Uterus (tissue), 4 donors: ENCODE data around the gene EIF4E1B. TPM values are rescaled to one million over a fixed set of nuclear protein-coding genes. Genes with fewer than 3 reads are reported as not detected.

Source experiments
- DNase-seq, 2 donors: peaks; one replicate each; pipeline ENCODE4 v3.0.0-alpha.2; 2019 to 2020
- H3K27ac ChIP-seq, 2 donors: fragments of 200-600 bp; sonication (generic); 1 replicate in 1 of 2; 2 replicates in 1 of 2; pipeline ENCODE4 v1.5.1; 2016 to 2018
- H3K27me3 ChIP-seq, 2 donors: fragments of 200-600 bp; sonication (generic); one replicate each; pipeline ENCODE4 v1.5.1; 2018 to 2019; ENCODE audit warnings: control low read depth in 1 of 2
- H3K36me3 ChIP-seq, 2 donors: fragments of 200-600 bp; sonication (generic); one replicate each; pipeline ENCODE4 v1.5.1; 2019; ENCODE audit warnings: control low read depth in 1 of 2
- H3K4me1 ChIP-seq, 2 donors: fragments of 200-600 bp; sonication (generic); one replicate each; pipeline ENCODE4 v1.5.1; 2018 to 2019; ENCODE audit warnings: control low read depth in 1 of 2
- H3K4me3 ChIP-seq, 2 donors: fragments of 200-600 bp; sonication (generic); 1 replicate in 1 of 2; 2 replicates in 1 of 2; pipeline ENCODE4 v1.5.1; 2018 to 2019; ENCODE audit warnings: mild to moderate bottlenecking in 1 of 2
- H3K9me3 ChIP-seq, 2 donors: fragments of 200-600 bp; sonication (generic); one replicate each; pipeline ENCODE4 v1.5.1; 2019; ENCODE audit warnings: control low read depth in 1 of 2
- CTCF ChIP-seq, 4 experiments: fragments of 200-600 bp in 2 of 4; fragments of 450-650 bp in 2 of 4; sonication (generic) in 2 of 4; IDR thresholded peaks; one replicate each; pipeline ENCODE4 v1.5.1; 2016 to 2019; ENCODE audit warnings: antibody characterized with exemption in 4 of 4, mild to moderate bottlenecking in 2 of 4, moderate library complexity in 1 of 4
- POLR2A ChIP-seq, 2 donors: fragments of 450-650 bp; IDR thresholded peaks; one replicate each; pipeline ENCODE4 v1.6.1; 2016; ENCODE audit warnings: antibody characterized with exemption in 2 of 2, mild to moderate bottlenecking in 1 of 2, moderate library complexity in 1 of 2
- intact Hi-C: fragments of 100-400 bp; cut with DNase I; formaldehyde crosslinking; loops from one replicate; pipeline ENCODE4 v1.15.1; 2023; ENCODE audit warnings: low total_unique reads
- total RNA-seq, 4 donors: library from RNA; depleted of rRNA in 3 of 4; stranded (reverse); fragments of >200 nt in 3 of 4; gene quantifications; one replicate each; pipeline versions ENCODE4 v1.1.0 to v1.2.4, GENCODE V29; 2014 to 2023
- donor health status: DM: yes; HTN: yes; CAD: no.

Gene EIF4E1B
- total RNA-seq, 4 donors from 2014 or later, result not detected

- Histone ChIP-seq H3K27ac (no peak overlapping the region), H3K27me3 (peaks cover 16 to 41% of the 10 kb centered on the region in 2 donors), H3K36me3 (no peaks in the 10 kb centered on the region), H3K4me1 (peaks cover 0 to 10% of the 10 kb centered on the region in 2 donors), H3K4me3 (no peak overlapping the region), H3K9me3 (no peaks in the 10 kb centered on the region)
- intact Hi-C loops, result no loop called here
- DNase-seq, result no peak
- no peak for TF ChIP-seq POLR2A (IDR thresholded peaks at IDR 0.05)
- no peak for TF ChIP-seq CTCF (IDR thresholded peaks at IDR 0.05)
Measured at GRCh38 chr5:176631383-176632200, 1.1 kb downstream of the EIF4E1B start.

DNA sequence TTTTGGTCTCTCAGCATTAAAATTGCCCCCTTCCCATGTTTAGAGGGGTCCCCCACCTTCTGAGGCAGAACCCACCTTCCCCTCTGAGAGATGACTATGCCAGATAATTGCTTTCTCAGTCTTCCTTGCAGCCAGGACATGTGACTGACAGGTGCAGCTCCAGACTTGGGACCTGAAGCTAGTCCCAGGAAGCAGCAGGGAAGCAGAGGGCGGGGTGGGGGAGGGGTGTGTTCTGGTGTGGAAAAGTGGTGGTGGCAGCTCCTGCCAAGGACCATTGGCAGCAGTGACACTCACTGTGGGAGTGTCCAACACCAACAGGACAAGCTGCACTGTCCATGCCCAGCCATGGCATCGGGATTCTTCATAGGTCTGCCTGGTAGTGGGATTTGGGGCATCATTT is 2.3 kb downstream of the EIF4E1B start:
- H3K27ac ChIP-seq, result no peak overlapping the region
- no peak for TF ChIP-seq CTCF (IDR thresholded peaks at IDR 0.05)
- no peak for TF ChIP-seq POLR2A (IDR thresholded peaks at IDR 0.05)
- intact Hi-C loops, result no loop called here
- no peak for DNase-seq
- peaks cover 0 to 10% of the 10 kb centered on the region in 2 donors for H3K4me1 ChIP-seq
- H3K4me3 ChIP-seq, result no peak overlapping the region
- no peaks in the 10 kb centered on the region for H3K36me3 ChIP-seq
- H3K27me3 ChIP-seq, result peaks cover 16 to 31% of the 10 kb centered on the region in 2 donors
- no peaks in the 10 kb centered on the region for H3K9me3 ChIP-seq

GRCh38 chr5:176633598-176633997 is 3.1 kb downstream of the EIF4E1B start:
- Histone ChIP-seq H3K27me3 (peaks cover 14 to 23% of the 10 kb centered on the region in 2 donors), H3K36me3 (no peaks in the 10 kb centered on the region), H3K4me3 (no peak overlapping the region), H3K4me1 (peaks cover 0 to 10% of the 10 kb centered on the region in 2 donors), H3K27ac (no peak overlapping the region), H3K9me3 (no peaks in the 10 kb centered on the region)
- DNase-seq, result no peak
- intact Hi-C loops, result no loop called here
- TF ChIP-seq CTCF (IDR thresholded peaks at IDR 0.05) (no peak), POLR2A (IDR thresholded peaks at IDR 0.05) (no peak)

GRCh38 chr5:176636426-176636825 is 6.0 kb downstream of the EIF4E1B start:
- Histone ChIP-seq H3K4me3 (no peak overlapping the region), H3K27ac (no peak overlapping the region), H3K27me3 (peaks cover 0 to 10% of the 10 kb centered on the region in 2 donors), H3K9me3 (no peaks in the 10 kb centered on the region), H3K4me1 (no peaks in the 10 kb centered on the region), H3K36me3 (no peaks in the 10 kb centered on the region)
- DNase-seq, result no peak
- intact Hi-C loops, result no loop called here
- TF ChIP-seq POLR2A (IDR thresholded peaks at IDR 0.05) (no peak), CTCF (IDR thresholded peaks at IDR 0.05) (no peak)

DNA sequence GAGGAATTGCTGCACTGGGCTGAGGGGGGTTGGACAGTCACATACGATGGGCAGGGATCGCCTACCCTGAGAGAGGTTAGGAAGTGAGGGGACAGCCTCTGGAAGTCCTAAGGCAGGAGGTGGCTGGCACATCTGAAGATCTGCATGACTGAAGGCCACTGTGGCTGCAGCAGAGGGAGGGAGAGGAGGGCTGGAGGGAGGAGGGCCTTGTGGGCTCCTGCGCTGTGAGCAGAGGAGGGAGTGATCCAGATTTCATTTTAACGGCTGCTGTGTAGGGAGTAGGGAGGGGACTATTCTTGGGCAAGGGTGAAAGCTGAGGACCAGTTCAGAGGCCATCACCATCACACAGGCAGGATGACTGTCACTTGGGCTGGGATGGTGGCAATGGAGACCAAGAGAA is 7.1 kb downstream of the EIF4E1B start:
- intact Hi-C loops, result no loop called here
- H3K27ac ChIP-seq, result no peak overlapping the region
- TF ChIP-seq POLR2A (IDR thresholded peaks at IDR 0.05), result no peak
- TF ChIP-seq CTCF (IDR thresholded peaks at IDR 0.05), result no peak

More for the DNA sequence above, 7.1 kb downstream of the EIF4E1B start:
- H3K36me3 ChIP-seq, result no peaks in the 10 kb centered on the region
- H3K9me3 ChIP-seq, result no peaks in the 10 kb centered on the region
- no peaks in the 10 kb centered on the region for H3K27me3 ChIP-seq
- no peak overlapping the region for H3K4me3 ChIP-seq
- H3K4me1 ChIP-seq, result no peaks in the 10 kb centered on the region
- DNase-seq, result no peak
